NCI-H2081 treated with DMSO at 0.1 percent for 48 hours (cell line): Measurements from ENCODE around the gene PPP2R1B.
"Not testable (repeated sequence)": the region's sequence is repeated elsewhere in the genome, so short reads cannot be mapped to it uniquely, and the experiment has no call there.

ENCODE experiments used
- DNase-seq: peaks from one replicate; lab custom pipeline; 2025; lab: John Stamatoyannopoulos, UW

Gene PPP2R1B

GRCh38 chr11:111726301-111726713 lies 39.9 kb downstream of the PPP2R1B start:
- no peak for DNase-seq

- DNase-seq = no peak
Observed at GRCh38 chr11:111725621-111726020, 40.6 kb downstream of the PPP2R1B start.

GRCh38 chr11:111724615-111725129 lies 41.5 kb downstream of the PPP2R1B start:
- no peak for DNase-seq

- DNase-seq = no peak
Observed at GRCh38 chr11:111723595-111723994, 42.6 kb downstream of the PPP2R1B start.

- DNase-seq = no peak
Observed at GRCh38 chr11:111722501-111722900, 43.7 kb downstream of the PPP2R1B start.

GRCh38 chr11:111720801-111721494 lies 45.2 kb downstream of the PPP2R1B start:
- no peak for DNase-seq

- no peak for DNase-seq
Observed at GRCh38 chr11:111719379-111719778, 46.8 kb downstream of the PPP2R1B start.

- no peak for DNase-seq
Observed at GRCh38 chr11:111718859-111719258, 47.3 kb downstream of the PPP2R1B start.

- no peak for DNase-seq
Observed at GRCh38 chr11:111718436-111718835, 47.8 kb downstream of the PPP2R1B start.

GRCh38 chr11:111717660-111718059 lies 48.5 kb downstream of the PPP2R1B start:
- DNase-seq = not testable (repeated sequence)

- no peak for DNase-seq
Observed at GRCh38 chr11:111715142-111715816, 50.9 kb downstream of the PPP2R1B start.

- no peak for DNase-seq
Observed at GRCh38 chr11:111714522-111714921, 51.7 kb downstream of the PPP2R1B start.

- no peak for DNase-seq
Observed at GRCh38 chr11:111707691-111708067, 58.5 kb downstream of the PPP2R1B start.

GRCh38 chr11:111707039-111707690 lies 59.0 kb downstream of the PPP2R1B start:
- no peak for DNase-seq

GRCh38 chr11:111703576-111703975 lies 62.6 kb downstream of the PPP2R1B start:
- no peak for DNase-seq

GRCh38 chr11:111702623-111703022 lies 63.6 kb downstream of the PPP2R1B start:
- no peak for DNase-seq

GRCh38 chr11:111700162-111700561 lies 66.0 kb downstream of the PPP2R1B start:
- no peak for DNase-seq

- DNase-seq = no peak
Observed at GRCh38 chr11:111699579-111700156, 66.5 kb downstream of the PPP2R1B start.

GRCh38 chr11:111698852-111699559 lies 67.2 kb downstream of the PPP2R1B start:
- DNase-seq = no peak

GRCh38 chr11:111697933-111698371 lies 68.2 kb downstream of the PPP2R1B start:
- no peak for DNase-seq

GRCh38 chr11:111696556-111696955 lies 69.6 kb downstream of the PPP2R1B start:
- no peak for DNase-seq

- DNase-seq = no peak
Observed at GRCh38 chr11:111694851-111695250, 71.3 kb downstream of the PPP2R1B start.
